Fibroblast of villous mesenchyme (primary cell): ENCODE measurements around the gene DNAI2. TPM values are rescaled to one million over a fixed set of nuclear protein-coding genes. Genes with fewer than 3 reads are reported as not detected.

ENCODE experiments used
- DNase-seq: peaks from one replicate; pipeline ENCODE4 v3.0.0-alpha.2; 2010; ENCODE audit warnings: low read depth
- H3K4me3 ChIP-seq: 2 replicates; pipeline ENCODE4 v1.5.1; 2011; ENCODE audit warnings: low read depth, mild to moderate bottlenecking, low read length
- CTCF ChIP-seq: IDR thresholded peaks from 2 replicates; pipeline ENCODE4 v1.5.1; 2012; ENCODE audit warnings: low read depth, mild to moderate bottlenecking, low read length; ENCODE audit not compliant: insufficient read depth
- total RNA-seq: library from RNA; depleted of rRNA; stranded (reverse); fragments of >200 nt; gene quantifications from 2 replicates; pipeline ENCODE4 v1.2.3, GENCODE V29; 2012

DNAI2 gene
- total RNA-seq, 1 donor, result not detected

- DNase-seq, result no peak
- no peak for TF ChIP-seq CTCF
- H3K4me3 ChIP-seq, result no peak overlapping the region
These were observed 88.9 kb downstream of the DNAI2 start for GRCh38 chr17:74362810-74363498.

Other genes with a start within 250 kb of the DNAI2 start
- gene RPL38, start 70.6 kb upstream of the DNAI2 start, total RNA-seq, result 649 and 860 TPM in 2 replicates
- gene TTYH2, start 60.7 kb upstream of the DNAI2 start, total RNA-seq, result 1.3 TPM in 2 replicates
- not detected in 2 replicates for gene KIF19, start 52.0 kb downstream of the DNAI2 start, total RNA-seq
- not detected in 2 replicates for gene BTBD17, start 87.6 kb downstream of the DNAI2 start, total RNA-seq
- not detected in 2 replicates for gene GPR142, start 93.3 kb downstream of the DNAI2 start, total RNA-seq
- gene GPRC5C, start 157.9 kb downstream of the DNAI2 start, total RNA-seq, result 0.43 and 1.3 TPM in 2 replicates
- not detected in 2 replicates for gene CD300A, start 192.4 kb downstream of the DNAI2 start, total RNA-seq